ENCODE data around the gene PIP5KL1.

The PIP5KL1 gene

DNA sequence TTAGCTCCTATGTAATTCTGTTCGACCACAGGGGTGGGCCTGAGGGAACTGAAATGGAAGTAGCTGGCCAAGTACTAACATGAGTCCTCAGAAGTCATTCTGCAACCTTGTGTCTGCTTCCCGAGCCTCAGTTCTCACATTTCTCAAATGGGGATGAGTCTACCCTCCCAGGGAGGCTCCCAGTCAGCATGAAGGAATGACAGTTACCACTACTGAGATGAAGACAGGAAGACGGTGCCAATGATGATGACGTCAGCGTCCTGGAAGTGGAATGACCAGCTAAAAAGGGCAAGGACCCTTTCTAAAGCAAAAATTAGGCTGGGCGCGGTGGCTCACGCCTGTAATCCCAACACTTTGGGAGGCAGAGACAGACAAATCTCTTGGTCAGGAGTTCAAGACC lies 6.8 kb downstream of the PIP5KL1 start:
- no peak overlapping the region for H3K4me3 ChIP-seq (ENCODE audit: insufficient read depth, low read length, poor library complexity, severe bottlenecking)

DNA sequence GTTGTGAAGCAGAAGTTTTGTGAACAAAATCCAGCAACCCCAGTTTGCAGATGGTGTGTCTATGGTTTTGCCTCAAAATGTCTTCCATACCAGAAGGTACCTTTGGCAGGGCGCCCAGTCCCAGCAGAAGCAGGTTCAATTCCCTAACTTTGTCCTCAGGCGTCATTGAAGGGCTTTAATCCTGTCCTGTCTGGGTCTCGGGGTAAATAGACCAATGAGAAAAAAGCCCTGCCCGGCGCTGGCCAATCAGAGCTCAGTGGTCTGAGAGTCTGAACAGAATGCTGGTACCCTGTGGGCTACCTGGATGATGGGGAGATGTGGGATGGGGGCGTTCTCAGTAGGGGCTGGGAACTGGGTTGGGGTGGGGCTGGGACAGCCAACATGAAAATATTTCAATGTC lies 7.5 kb downstream of the PIP5KL1 start:
- no peaks in the 10 kb centered on the region for H3K79me2 ChIP-seq (ENCODE audit: insufficient read depth, low read length)
- no peak overlapping the region for H3K9ac ChIP-seq (ENCODE audit: low read length)
- no peak for TF ChIP-seq EZH2phosphoT487 (conservative IDR thresholded peaks at IDR 0.05; ENCODE audit: low read length)
- TF ChIP-seq, protein P1, sequence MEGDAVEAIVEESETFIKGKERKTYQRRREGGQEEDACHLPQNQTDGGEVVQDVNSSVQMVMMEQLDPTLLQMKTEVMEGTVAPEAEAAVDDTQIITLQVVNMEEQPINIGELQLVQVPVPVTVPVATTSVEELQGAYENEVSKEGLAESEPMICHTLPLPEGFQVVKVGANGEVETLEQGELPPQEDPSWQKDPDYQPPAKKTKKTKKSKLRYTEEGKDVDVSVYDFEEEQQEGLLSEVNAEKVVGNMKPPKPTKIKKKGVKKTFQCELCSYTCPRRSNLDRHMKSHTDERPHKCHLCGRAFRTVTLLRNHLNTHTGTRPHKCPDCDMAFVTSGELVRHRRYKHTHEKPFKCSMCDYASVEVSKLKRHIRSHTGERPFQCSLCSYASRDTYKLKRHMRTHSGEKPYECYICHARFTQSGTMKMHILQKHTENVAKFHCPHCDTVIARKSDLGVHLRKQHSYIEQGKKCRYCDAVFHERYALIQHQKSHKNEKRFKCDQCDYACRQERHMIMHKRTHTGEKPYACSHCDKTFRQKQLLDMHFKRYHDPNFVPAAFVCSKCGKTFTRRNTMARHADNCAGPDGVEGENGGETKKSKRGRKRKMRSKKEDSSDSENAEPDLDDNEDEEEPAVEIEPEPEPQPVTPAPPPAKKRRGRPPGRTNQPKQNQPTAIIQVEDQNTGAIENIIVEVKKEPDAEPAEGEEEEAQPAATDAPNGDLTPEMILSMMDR (IDR thresholded peaks at IDR 0.05; ENCODE audit: insufficient read depth, low read length, poor library complexity, severe bottlenecking), result no peak
- H3K4me3 ChIP-seq (ENCODE audit: insufficient read depth, low read length, poor library complexity, severe bottlenecking), result no peak overlapping the region
- no peaks in the 10 kb centered on the region for H3K27me3 ChIP-seq (ENCODE audit: low read length)
- H3K9me2 ChIP-seq (replicated peaks; ENCODE audit: insufficient read depth, low read length), result no peaks in the 10 kb centered on the region
- H2AFZ ChIP-seq (ENCODE audit: low read depth, low read length, severe bottlenecking), result no peak overlapping the region
- no peak overlapping the region for H3K4me2 ChIP-seq (ENCODE audit: low read depth, low read length, poor library complexity, severe bottlenecking)
- H3K27ac ChIP-seq (ENCODE audit: low read depth, low read length), result no peak overlapping the region
- H4K20me1 ChIP-seq (ENCODE audit: low read depth, low read length), result no peaks in the 10 kb centered on the region
- H3K36me3 ChIP-seq (ENCODE audit: low read length), result no peaks in the 10 kb centered on the region
- no peaks in the 10 kb centered on the region for H3K9me3 ChIP-seq (ENCODE audit: insufficient read depth, low read length)
- no peaks in the 10 kb centered on the region for H3F3A ChIP-seq (ENCODE audit: insufficient read depth)

More for the DNA sequence above, 6.8 kb downstream of the PIP5KL1 start:
- no peak overlapping the region for H2AFZ ChIP-seq (ENCODE audit: low read depth, low read length, severe bottlenecking)
- no peak overlapping the region for H3K27ac ChIP-seq (ENCODE audit: low read depth, low read length)
- no peaks in the 10 kb centered on the region for H3K79me2 ChIP-seq (ENCODE audit: insufficient read depth, low read length)
- no peaks in the 10 kb centered on the region for H4K20me1 ChIP-seq (ENCODE audit: low read depth, low read length)
- H3K9me2 ChIP-seq (replicated peaks; ENCODE audit: insufficient read depth, low read length), result no peaks in the 10 kb centered on the region
- H3K27me3 ChIP-seq (ENCODE audit: low read length), result no peaks in the 10 kb centered on the region
- TF ChIP-seq, protein P1 (IDR thresholded peaks at IDR 0.05; ENCODE audit: insufficient read depth, low read length, poor library complexity, severe bottlenecking), result no peak
- TF ChIP-seq EZH2phosphoT487 (conservative IDR thresholded peaks at IDR 0.05; ENCODE audit: low read length), result no peak
- no peaks in the 10 kb centered on the region for H3K36me3 ChIP-seq (ENCODE audit: low read length)
- no peaks in the 10 kb centered on the region for H3F3A ChIP-seq (ENCODE audit: insufficient read depth)
- H3K9ac ChIP-seq (ENCODE audit: low read length), result no peak overlapping the region
- H3K4me2 ChIP-seq (ENCODE audit: low read depth, low read length, poor library complexity, severe bottlenecking), result no peak overlapping the region
- no peaks in the 10 kb centered on the region for H3K9me3 ChIP-seq (ENCODE audit: insufficient read depth, low read length)

DNA sequence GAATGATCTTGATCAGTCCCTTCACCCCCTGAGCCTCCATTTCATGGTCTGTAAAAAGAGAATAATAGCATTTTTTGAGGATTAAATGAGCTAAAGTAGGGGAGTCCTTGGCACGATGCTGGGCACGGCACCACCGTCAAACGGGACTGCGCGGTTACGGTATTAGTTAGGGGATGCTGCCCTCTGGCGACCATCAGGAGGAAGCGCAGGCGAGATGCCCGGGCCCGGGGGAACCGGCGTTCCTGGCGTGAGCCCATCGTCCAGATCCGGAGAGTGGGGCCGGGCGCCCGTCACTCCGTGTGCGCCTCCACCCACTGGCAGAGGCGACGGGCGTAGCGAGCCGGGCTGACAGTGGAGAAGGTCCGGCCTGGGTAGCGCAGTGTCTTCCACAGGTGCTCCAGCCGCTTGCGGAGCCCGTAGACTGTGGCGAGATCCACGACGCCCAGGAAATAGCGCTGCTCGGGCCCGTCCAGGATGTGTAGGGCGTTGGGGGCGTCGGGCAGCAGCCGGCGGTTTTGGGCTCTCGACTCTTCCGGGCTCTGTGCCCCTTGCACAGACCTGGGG lies 8.9 kb downstream of the PIP5KL1 start:
- H3K36me3 ChIP-seq (ENCODE audit: low read length), result no peaks in the 10 kb centered on the region
- H3K9me2 ChIP-seq (replicated peaks; ENCODE audit: insufficient read depth, low read length), result no peaks in the 10 kb centered on the region
- no peaks in the 10 kb centered on the region for H3K79me2 ChIP-seq (ENCODE audit: insufficient read depth, low read length)
- H4K20me1 ChIP-seq (ENCODE audit: low read depth, low read length), result no peaks in the 10 kb centered on the region
- 0 out of 2 replicates have a peak, but pooled peaks cover 4% of the 10 kb centered on the region for H3F3A ChIP-seq (ENCODE audit: insufficient read depth)
- H3K9me3 ChIP-seq (ENCODE audit: insufficient read depth, low read length), result no peaks in the 10 kb centered on the region
- H3K9ac ChIP-seq (ENCODE audit: low read length), result no peak overlapping the region
- no peak overlapping the region for H3K4me3 ChIP-seq (ENCODE audit: insufficient read depth, low read length, poor library complexity, severe bottlenecking)
- no peaks in the 10 kb centered on the region for H3K27me3 ChIP-seq (ENCODE audit: low read length)
- H2AFZ ChIP-seq (ENCODE audit: low read depth, low read length, severe bottlenecking), result no peak overlapping the region
- H3K27ac ChIP-seq (ENCODE audit: low read depth, low read length), result no peak overlapping the region
- TF ChIP-seq, protein P1 (IDR thresholded peaks at IDR 0.05; ENCODE audit: insufficient read depth, low read length, poor library complexity, severe bottlenecking), result peak; percentile 73
- no peak for TF ChIP-seq EZH2phosphoT487 (conservative IDR thresholded peaks at IDR 0.05; ENCODE audit: low read length)
- no peak overlapping the region for H3K4me2 ChIP-seq (ENCODE audit: low read depth, low read length, poor library complexity, severe bottlenecking)
